ENCODE data around the gene PPP3CB.

DNA sequence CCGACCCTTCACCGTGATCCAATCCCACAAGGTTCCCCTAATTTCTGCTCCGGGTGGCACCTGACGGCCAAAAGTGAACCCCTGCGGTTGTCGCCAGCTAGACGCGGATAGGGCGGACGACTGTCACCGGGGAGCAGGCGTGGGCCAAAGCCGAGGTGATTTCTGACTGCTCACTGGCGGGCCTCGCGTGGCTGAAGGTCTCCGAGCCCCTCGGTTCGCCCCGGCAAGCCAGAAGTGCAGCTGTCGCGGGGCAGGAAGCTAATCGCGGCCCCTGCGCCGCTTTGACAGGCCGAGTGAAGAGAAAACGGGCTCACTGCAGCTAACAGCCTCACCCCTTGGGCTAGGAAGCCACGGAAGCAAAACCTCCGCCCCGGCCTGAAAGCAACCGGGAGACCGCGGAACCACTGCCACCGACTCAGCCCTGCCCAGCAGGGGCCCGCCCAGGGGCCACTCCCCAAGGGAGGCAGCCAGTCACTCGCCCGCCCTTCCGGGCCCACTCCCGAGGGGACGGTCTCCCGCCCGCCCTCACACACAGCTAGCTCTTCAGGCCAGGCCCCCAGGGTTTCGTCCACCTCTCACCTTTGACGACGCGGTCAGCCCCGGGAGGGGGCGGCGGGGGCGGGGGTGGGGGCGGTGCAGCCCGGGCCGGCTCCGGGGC lies 469 bp downstream of the PPP3CB start:
- TF ChIP-seq, protein P1, sequence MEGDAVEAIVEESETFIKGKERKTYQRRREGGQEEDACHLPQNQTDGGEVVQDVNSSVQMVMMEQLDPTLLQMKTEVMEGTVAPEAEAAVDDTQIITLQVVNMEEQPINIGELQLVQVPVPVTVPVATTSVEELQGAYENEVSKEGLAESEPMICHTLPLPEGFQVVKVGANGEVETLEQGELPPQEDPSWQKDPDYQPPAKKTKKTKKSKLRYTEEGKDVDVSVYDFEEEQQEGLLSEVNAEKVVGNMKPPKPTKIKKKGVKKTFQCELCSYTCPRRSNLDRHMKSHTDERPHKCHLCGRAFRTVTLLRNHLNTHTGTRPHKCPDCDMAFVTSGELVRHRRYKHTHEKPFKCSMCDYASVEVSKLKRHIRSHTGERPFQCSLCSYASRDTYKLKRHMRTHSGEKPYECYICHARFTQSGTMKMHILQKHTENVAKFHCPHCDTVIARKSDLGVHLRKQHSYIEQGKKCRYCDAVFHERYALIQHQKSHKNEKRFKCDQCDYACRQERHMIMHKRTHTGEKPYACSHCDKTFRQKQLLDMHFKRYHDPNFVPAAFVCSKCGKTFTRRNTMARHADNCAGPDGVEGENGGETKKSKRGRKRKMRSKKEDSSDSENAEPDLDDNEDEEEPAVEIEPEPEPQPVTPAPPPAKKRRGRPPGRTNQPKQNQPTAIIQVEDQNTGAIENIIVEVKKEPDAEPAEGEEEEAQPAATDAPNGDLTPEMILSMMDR (IDR thresholded peaks at IDR 0.05; ENCODE audit: extremely low read depth in 1 of 2, insufficient read depth in 1 of 2, low read depth in 1 of 2, low read length in 2 of 2), result no peak
- TF ChIP-seq POLR2A (IDR thresholded peaks at IDR 0.05; ENCODE audit: low read depth, low read length) (peak; percentile 90), POLR2AphosphoS5 (IDR thresholded peaks at IDR 0.05; ENCODE audit: insufficient read depth, low read depth, low read length) (peak; percentile 76), EZH2 (IDR thresholded peaks at IDR 0.05; ENCODE audit: borderline replicate concordance, low read depth, low read length, severe bottlenecking) (no peak), JUN (IDR thresholded peaks at IDR 0.05; ENCODE audit: borderline replicate concordance, insufficient read depth, insufficient read length, low read depth) (no peak), FOS (IDR thresholded peaks at IDR 0.05; ENCODE audit: borderline replicate concordance, insufficient read depth, low read length) (no peak), MYC (IDR thresholded peaks at IDR 0.05; ENCODE audit: low read depth, low read length) (no peak), GATA2 (IDR thresholded peaks at IDR 0.05; ENCODE audit: insufficient read depth, insufficient read length, low read depth, low read length) (no peak)
- TF ChIP-seq, protein P2, sequence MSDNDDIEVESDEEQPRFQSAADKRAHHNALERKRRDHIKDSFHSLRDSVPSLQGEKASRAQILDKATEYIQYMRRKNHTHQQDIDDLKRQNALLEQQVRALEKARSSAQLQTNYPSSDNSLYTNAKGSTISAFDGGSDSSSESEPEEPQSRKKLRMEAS (IDR thresholded peaks at IDR 0.05; ENCODE audit: insufficient read depth, insufficient read length), result no peak

Measured in endothelial cell of umbilical vein (primary cell).